ENCODE measurements around the gene RPN2. TPM values are rescaled to one million over a fixed set of nuclear protein-coding genes. Genes with fewer than 3 reads are reported as not detected.
A peak's percentile ranks its signal among the peaks of the same experiment; 100 is the strongest.

RPN2 gene
- total RNA-seq, 6 donors from 2014 or later, result 55.5 to 193 (median 143) TPM

- DNase-seq, result no peak
- no peak overlapping the region for H3K27ac ChIP-seq
These were observed 43.0 kb downstream of the RPN2 start for GRCh38 chr20:37222086-37222485.

GRCh38 chr20:37223053-37223452 lies 43.9 kb downstream of the RPN2 start:
- TF ChIP-seq POLR2A (IDR thresholded peaks at IDR 0.05) (no peak), POLR2AphosphoS5 (IDR thresholded peaks at IDR 0.05) (peak in 1 of 2 donors; percentile 52), EP300 (IDR thresholded peaks at IDR 0.05) (no peak)
- TF ChIP-seq, protein P1, sequence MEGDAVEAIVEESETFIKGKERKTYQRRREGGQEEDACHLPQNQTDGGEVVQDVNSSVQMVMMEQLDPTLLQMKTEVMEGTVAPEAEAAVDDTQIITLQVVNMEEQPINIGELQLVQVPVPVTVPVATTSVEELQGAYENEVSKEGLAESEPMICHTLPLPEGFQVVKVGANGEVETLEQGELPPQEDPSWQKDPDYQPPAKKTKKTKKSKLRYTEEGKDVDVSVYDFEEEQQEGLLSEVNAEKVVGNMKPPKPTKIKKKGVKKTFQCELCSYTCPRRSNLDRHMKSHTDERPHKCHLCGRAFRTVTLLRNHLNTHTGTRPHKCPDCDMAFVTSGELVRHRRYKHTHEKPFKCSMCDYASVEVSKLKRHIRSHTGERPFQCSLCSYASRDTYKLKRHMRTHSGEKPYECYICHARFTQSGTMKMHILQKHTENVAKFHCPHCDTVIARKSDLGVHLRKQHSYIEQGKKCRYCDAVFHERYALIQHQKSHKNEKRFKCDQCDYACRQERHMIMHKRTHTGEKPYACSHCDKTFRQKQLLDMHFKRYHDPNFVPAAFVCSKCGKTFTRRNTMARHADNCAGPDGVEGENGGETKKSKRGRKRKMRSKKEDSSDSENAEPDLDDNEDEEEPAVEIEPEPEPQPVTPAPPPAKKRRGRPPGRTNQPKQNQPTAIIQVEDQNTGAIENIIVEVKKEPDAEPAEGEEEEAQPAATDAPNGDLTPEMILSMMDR (IDR thresholded peaks at IDR 0.05), result no peak
- peak in 1 of 2 donors; percentile 73 for DNase-seq
- peaks cover 12 to 90% (median 50%) of the 10 kb centered on the region in 4 donors for H3K36me3 ChIP-seq
- H3K27ac ChIP-seq, result peak overlapping the region in 1 of 4 donors; percentile 43
- no peak overlapping the region for H3K4me3 ChIP-seq
- H3K27me3 ChIP-seq, result no peaks in the 10 kb centered on the region
- ATAC-seq (ENCODE audit: low FRiP score in 2 of 2), result peak; percentile 86 to 91
- H3K9me3 ChIP-seq, result no peaks in the 10 kb centered on the region
- H3K4me1 ChIP-seq, result peaks cover 0 to 6% (median 3%) of the 10 kb centered on the region in 4 donors

More at GRCh38 chr20:37222086-37222485, 43.0 kb downstream of the RPN2 start:
- H3K4me1 ChIP-seq, result peaks cover 0 to 6% (median 3%) of the 10 kb centered on the region in 4 donors
- 97 to 100% methylated on average over 4 of the region's 4 CpGs for WGBS, 2 donors
- no peak overlapping the region for H3K4me3 ChIP-seq
- H3K36me3 ChIP-seq, result peaks cover 4 to 90% (median 50%) of the 10 kb centered on the region in 4 donors
- H3K27me3 ChIP-seq, result no peaks in the 10 kb centered on the region
- H3K9me3 ChIP-seq, result no peaks in the 10 kb centered on the region
- ATAC-seq (ENCODE audit: low FRiP score in 2 of 2), result no peak
- TF ChIP-seq, protein P1 (IDR thresholded peaks at IDR 0.05), result no peak

DNA sequence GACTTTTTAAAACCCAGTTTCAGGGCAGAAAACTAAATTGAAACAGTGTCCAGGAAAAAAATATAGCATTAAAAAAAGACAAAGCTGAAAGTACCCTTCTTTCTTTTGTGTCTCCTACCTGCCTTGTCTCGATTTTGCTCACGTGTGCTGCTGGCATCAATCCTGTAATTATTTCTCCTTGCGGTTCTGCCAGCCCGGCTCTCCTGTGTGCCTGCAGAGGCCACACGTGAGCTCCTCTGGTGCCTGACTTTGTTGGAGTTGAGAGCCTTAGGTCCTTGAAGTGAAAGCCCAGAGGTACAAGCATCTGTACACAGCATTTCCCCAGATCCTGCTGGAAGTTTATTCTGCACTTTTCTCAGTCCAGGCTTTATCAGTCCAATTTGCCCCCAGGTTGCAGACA lies 46.0 kb downstream of the RPN2 start:
- ATAC-seq (ENCODE audit: low FRiP score in 2 of 2), result no peak
- no peak overlapping the region for H3K27ac ChIP-seq
- no peak for DNase-seq
- H3K36me3 ChIP-seq, result peaks cover 18 to 93% (median 64%) of the 10 kb centered on the region in 4 donors
- no peaks in the 10 kb centered on the region for H3K9me3 ChIP-seq
- WGBS, 2 donors, result 91 to 92% methylated on average over 5 of the region's 5 CpGs
- no peak overlapping the region for H3K4me3 ChIP-seq
- no peaks in the 10 kb centered on the region for H3K27me3 ChIP-seq
- peaks cover 0 to 6% (median 3%) of the 10 kb centered on the region in 4 donors for H3K4me1 ChIP-seq
- no peak for TF ChIP-seq POLR2A (IDR thresholded peaks at IDR 0.05)
- TF ChIP-seq, protein P1 (IDR thresholded peaks at IDR 0.05), result no peak
- no peak for TF ChIP-seq EP300 (IDR thresholded peaks at IDR 0.05)
- TF ChIP-seq POLR2AphosphoS5 (IDR thresholded peaks at IDR 0.05), result no peak

- no peaks in the 10 kb centered on the region for H3K27me3 ChIP-seq
- no peak overlapping the region for H3K27ac ChIP-seq
- ATAC-seq (ENCODE audit: low FRiP score in 2 of 2) (peak; percentile 54 to 56), DNase-seq (no peak)
- TF ChIP-seq EP300 (IDR thresholded peaks at IDR 0.05) (no peak), POLR2A (IDR thresholded peaks at IDR 0.05) (no peak), POLR2AphosphoS5 (IDR thresholded peaks at IDR 0.05) (no peak)
- TF ChIP-seq, protein P1 (IDR thresholded peaks at IDR 0.05), result no peak
- no peaks in the 10 kb centered on the region for H3K9me3 ChIP-seq
- no peak overlapping the region for H3K4me3 ChIP-seq
- WGBS, 2 donors, result 76 to 81% methylated on average over 3 of the region's 3 CpGs
- H3K36me3 ChIP-seq, result peaks cover 18 to 99% (median 79%) of the 10 kb centered on the region in 4 donors
- H3K4me1 ChIP-seq, result peaks cover 0 to 3% (median 2%) of the 10 kb centered on the region in 4 donors
These were observed 47.8 kb downstream of the RPN2 start for GRCh38 chr20:37226889-37227288.

- peak overlapping the region in 1 of 4 donors; percentile 30 for H3K27ac ChIP-seq
- DNase-seq, result no peak
- H3K36me3 ChIP-seq, result peaks cover 28 to 100% (median 90%) of the 10 kb centered on the region in 4 donors
- no peak for ATAC-seq (ENCODE audit: low FRiP score in 2 of 2)
- 81 to 82% methylated on average over 6 of the region's 6 CpGs for WGBS, 2 donors
- H3K4me3 ChIP-seq, result no peak overlapping the region
- H3K27me3 ChIP-seq, result no peaks in the 10 kb centered on the region
- H3K9me3 ChIP-seq, result no peaks in the 10 kb centered on the region
- no peaks in the 10 kb centered on the region for H3K4me1 ChIP-seq
- TF ChIP-seq, protein P1 (IDR thresholded peaks at IDR 0.05), result no peak
- no peak for TF ChIP-seq EP300 (IDR thresholded peaks at IDR 0.05)
These were observed 49.0 kb downstream of the RPN2 start for GRCh38 chr20:37228082-37228481.

Measured in upper lobe of left lung (tissue), 6 donors.